HG02623 (cell line): ENCODE data around the gene ANKRD40.
"Not testable (repeated sequence)": the region's sequence is repeated elsewhere in the genome, so short reads cannot be mapped to it uniquely, and the experiment has no call there.

Experiments used
- ATAC-seq: cut with Tn5 transposase; IDR thresholded peaks from one replicate; pipeline ENCODE4 v1.9.1; 2021; ENCODE audit warnings: moderate library complexity; ENCODE audit not compliant: unreplicated experiment

Gene ANKRD40, protein sequence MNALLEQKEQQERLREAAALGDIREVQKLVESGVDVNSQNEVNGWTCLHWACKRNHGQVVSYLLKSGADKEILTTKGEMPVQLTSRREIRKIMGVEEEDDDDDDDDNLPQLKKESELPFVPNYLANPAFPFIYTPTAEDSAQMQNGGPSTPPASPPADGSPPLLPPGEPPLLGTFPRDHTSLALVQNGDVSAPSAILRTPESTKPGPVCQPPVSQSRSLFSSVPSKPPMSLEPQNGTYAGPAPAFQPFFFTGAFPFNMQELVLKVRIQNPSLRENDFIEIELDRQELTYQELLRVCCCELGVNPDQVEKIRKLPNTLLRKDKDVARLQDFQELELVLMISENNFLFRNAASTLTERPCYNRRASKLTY

DNA sequence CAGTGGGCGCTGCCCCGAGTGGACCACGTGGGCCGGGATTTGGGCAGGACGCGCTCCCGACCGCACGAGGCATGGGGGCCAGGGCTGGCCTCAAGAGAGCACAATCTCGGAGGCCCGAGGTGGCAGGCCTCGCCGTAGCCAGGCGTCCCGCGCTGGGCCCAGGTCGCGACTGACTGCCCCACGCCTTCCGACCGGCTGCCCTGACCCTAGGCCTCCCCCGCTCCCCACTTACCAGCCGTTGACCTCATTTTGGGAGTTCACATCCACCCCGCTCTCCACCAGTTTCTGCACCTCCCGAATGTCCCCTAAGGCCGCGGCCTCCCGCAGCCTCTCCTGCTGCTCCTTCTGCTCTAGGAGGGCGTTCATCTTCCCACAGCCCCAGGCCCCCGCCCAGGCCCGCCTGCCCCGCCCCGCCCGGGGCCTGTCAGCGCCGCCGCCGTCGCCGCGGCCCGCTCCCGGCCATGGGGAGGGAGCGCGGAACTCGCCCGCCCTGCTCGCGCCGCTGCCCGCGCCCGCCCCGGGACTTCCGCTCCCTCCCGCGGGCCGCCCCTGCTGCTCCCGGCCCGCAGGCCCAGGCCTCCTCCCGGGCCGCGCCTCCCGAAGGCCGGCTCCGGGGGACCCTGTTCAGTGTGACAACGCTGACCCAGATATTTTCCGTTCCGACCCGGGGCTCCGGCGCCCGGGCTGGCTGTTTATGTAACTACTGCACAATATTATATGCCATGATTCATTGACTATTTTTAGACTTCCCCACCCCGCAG lies at the start of gene ANKRD40:
Gene ANKRD40 (minus strand): TSS at position 626 of the 761 bp plus-strand sequence. CDS start 260 bp downstream, at position 366.
- ATAC-seq = peak; percentile 66

DNA sequence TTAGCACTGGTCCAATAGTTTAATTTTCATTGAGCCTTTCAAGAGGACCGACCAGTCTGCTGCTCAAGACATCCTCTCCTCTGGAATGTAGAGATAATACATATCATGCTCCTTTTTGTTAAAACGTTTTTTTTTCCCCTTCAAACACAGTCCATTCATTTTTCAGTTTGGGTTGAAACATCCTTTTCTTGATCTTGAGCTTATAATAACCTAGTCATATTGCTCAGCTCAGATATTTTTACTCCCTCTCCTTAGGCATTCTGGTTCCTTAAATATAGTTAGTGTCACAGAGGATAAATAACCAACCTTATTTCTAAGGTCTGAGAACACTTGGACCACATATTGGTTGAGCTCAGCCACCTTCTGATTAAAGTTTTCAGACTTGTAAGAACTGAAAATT lies 46.8 kb upstream of the ANKRD40 start:
- ATAC-seq = no peak

GRCh38 chr17:50749245-50749644 lies 41.5 kb upstream of the ANKRD40 start:
- no peak for ATAC-seq

DNA sequence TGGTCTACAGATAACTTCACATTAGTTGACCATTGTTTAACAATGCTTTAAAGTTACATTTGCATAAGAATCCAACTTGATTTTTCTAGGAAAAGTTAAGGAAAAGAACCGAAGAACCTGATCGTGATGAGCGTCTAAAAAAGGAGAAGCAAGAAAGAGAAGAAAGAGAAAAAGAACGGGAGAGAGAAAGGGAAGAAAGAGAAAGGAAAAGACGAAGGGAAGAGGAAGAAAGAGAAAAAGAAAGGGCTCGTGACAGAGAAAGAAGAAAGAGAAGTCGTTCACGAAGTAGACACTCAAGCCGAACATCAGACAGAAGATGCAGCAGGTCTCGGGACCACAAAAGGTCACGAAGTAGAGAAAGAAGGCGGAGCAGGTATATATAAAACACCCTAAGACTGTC lies 37.9 kb upstream of the ANKRD40 start:
- ATAC-seq = no peak

- no peak for ATAC-seq
Measured at GRCh38 chr17:50739098-50739497, 31.4 kb upstream of the ANKRD40 start.

- no peak for ATAC-seq
Measured at GRCh38 chr17:50737118-50737698, 29.5 kb upstream of the ANKRD40 start.

GRCh38 chr17:50735287-50735686 lies 27.6 kb upstream of the ANKRD40 start:
- ATAC-seq = no peak

DNA sequence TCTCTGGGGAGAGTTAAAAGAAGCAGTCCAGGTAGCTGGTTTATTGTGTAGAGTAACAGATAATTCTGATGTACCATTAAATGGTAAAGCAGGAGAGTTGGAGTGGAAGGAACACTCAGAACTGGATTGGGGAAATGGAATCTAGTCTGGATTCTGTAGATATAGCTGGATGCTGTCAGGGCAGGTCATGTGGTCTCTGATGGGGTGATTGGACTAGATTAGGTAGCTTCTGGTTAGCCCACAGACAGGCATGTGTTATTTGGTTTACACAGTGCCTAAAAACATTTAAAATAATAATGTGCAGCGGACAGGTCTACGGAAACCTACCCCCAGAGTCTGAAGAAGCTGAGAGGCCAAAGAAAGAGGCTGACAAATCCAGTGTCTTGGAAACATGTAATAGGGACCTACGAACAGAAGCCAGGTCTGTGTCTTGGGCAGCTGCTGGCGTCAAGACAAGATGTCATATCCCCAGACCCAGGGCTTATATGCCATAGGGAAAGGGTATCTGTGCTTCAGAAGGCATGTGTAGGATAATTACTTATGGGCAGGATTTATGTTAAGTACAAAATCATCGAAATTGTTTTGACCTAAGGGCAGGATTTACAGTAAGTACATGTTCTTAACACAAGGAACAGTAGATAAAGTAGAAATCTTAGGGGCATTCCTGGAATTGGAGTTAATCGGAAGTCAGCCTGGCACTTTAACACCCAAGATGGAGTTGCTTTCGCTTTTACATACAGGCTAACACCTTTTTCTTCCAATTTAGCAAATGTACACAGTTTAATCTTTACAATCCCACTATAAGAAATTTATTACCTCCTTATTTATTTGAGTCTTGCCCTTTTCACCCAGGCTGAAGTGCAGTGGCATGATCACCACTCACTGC lies 24.1 kb upstream of the ANKRD40 start:
- no peak for ATAC-seq

- no peak for ATAC-seq
Measured at GRCh38 chr17:50728881-50729765, 21.4 kb upstream of the ANKRD40 start.

DNA sequence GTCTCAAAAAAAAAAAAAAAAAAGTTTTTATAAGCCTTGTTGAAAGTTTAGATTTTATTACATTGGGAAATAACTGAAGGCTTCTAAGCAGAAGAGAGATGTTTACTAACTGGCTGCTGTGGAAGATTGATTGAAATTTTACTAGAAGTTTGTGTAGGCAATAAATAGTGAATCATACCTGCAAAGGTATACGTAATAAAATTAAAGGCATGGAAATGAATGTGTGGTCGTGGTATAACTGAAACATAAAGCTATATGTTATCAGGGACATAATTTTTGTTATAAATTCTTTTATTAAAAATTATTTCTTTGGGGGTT lies 20.4 kb upstream of the ANKRD40 start:
- no peak for ATAC-seq

GRCh38 chr17:50725769-50726655 lies 18.3 kb upstream of the ANKRD40 start:
- no peak for ATAC-seq

GRCh38 chr17:50724622-50725021 lies 16.9 kb upstream of the ANKRD40 start:
- not testable (repeated sequence) for ATAC-seq

DNA sequence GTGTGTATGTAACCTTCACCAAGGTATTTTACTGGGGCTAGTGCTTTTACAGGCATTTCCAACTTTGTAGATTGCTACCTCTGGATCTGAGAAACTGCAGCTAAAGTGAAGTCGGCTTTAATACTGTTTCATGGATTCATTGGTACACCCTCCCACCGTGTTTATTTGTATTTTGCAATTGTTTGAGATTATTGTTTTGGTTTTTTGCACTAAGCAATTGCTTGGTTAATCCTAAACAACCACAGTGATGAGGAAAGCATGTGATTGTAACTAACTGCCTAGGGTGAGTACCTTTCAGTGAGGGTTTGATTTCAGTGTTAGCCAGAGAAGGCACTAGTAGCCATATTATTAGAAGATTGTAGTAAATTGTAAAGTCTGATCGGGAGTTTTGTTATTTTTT lies 15.0 kb upstream of the ANKRD40 start:
- ATAC-seq = no peak

- no peak for ATAC-seq
Measured at GRCh38 chr17:50721194-50722010, 13.7 kb upstream of the ANKRD40 start.

DNA sequence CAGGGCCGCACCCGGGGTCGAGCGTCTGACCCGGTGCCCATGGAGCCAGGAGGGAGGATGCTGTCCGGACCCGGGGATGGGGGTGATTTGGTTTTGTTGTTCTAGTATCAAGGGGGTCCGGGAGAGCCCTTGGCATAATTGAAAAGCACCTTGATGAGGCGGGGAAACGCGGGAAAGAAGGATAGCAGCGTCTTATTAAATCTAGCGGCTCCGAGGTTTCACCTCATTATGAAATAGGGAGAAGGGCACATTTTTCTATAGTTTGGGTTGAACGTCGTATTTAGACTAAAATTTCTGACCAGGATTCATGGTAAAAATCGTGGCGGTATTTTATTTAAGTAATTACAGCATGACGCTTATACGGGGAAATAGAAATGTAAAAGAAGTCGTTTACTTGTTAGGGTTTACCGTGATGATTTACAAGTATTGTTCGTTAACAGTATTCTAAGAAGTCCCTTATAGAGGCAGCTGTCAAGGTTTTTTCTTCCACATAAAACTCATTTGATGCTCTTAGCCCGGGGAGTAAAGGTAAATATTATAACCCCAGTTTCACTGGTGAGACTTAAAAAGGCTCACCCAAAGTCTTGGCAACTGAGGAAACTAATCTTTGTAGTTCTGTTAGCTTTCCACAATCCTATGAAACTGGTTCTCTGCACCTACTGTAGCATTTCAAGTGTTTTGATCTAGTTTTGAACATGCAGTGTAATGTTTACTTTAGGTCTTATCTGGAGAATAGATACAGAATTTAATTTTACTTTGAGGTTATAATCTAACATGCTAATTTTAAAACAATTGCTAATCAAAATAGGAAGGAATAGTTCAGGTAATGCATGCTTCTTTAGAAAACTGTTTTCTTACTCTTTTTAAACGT lies 12.4 kb upstream of the ANKRD40 start:
- ATAC-seq = no peak

- peak; percentile 94 for ATAC-seq
Measured at GRCh38 chr17:50719144-50719923, 11.6 kb upstream of the ANKRD40 start, which contains the start of gene LUC7L3. LUC7L3 (plus strand) TSS chr17:50719603; CDS start chr17:50719733, 130 bp downstream.
